ENCODE measurements around the gene NUP205. TPM values are rescaled to one million over a fixed set of nuclear protein-coding genes. Genes with fewer than 3 reads are reported as not detected.

NUP205 gene
- 66.2 and 69.0 TPM in 2 replicates for total RNA-seq

DNA sequence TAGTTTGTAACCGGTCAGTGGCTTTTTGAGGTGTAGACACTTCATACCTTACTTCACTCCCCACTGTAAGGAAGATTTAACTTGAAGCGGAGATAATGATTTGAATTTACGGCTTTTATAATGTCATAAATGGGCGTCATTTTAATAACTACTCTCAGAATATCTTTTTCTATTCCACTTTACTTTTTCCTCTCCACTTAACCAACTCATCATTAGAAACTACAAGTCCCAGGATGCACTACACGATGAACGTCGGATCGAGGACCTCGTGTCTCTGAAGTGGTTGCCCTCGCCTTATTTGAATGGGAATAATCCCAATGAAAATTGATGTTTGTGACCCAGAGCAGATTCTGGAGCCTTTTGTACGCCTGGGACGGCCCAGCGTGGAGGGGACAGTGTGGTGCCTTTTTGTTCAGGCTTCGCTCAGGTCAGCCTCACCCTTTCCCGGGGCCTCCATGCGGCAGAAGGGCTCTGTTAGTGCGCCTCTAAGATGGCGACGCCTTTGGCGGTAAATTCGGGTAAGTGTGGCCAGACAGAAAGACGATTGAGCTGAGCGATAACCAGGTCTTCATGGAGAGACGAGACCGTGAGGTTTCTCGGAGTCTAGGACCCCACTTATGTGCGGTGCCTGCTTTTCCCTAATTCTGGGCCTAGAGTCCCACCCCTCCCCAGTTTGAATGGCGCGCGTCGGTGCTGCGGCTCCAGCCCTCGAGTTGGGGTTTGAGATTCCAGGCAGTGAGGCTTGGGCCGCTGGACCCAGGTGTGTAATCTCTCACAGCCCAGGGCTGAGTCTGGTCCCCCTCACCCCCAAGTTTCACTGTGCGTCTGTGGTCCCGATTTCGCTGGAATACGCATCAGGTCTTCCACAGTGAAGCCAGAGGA, at the start of gene NUP205:
Gene NUP205, plus strand, starts transcription at position 463 of the 882 bp plus-strand sequence. Its CDS starts 28 bp downstream, at position 491.

GRCh38 chr7:135509839-135510591, 47.7 kb upstream of the NUP205 start, which contains the start of gene CNOT4:
TSS of gene CNOT4 (minus strand) at chr7:135510102. CDS start at chr7:135438331, 71,771 bp downstream.

GRCh38 chr7:135662373-135663114, 104.8 kb downstream of the NUP205 start, which contains the start of gene STMP1:
TSS of gene STMP1 (plus strand) at chr7:135662514.

Other genes with a start within 250 kb of the NUP205 start
- 7.3 and 7.8 TPM in 2 replicates for gene CNOT4, start 47.8 kb upstream of the NUP205 start, total RNA-seq
- gene STMP1, start 104.6 kb downstream of the NUP205 start, total RNA-seq: 15.0 and 16.8 TPM in 2 replicates
- not detected in 2 replicates for gene SLC13A4, start 170.3 kb downstream of the NUP205 start, total RNA-seq
- 0.10 TPM in 1 of 2 replicates, not detected in the other for gene FAM180A, start 190.9 kb downstream of the NUP205 start, total RNA-seq